ENCODE results near the gene SH2D1A. TPM values are rescaled to one million over a fixed set of nuclear protein-coding genes. Genes with fewer than 3 reads are reported as not detected.
"Not testable (repeated sequence)": the region's sequence is repeated elsewhere in the genome, so short reads cannot be mapped to it uniquely, and the experiment has no call there.

The SH2D1A gene
- polyA plus RNA-seq, 4 donors, result 0.36 to 0.68 (median 0.54) TPM; not detected in 1

GRCh38 chrX:124333862-124334261 is 12.5 kb upstream of the SH2D1A start:
- Histone ChIP-seq H3K9me3 (ENCODE audit: control insufficient read depth in 2 of 2, insufficient read depth in 1 of 2, low read depth in 1 of 2, low read length in 1 of 2) (no peaks in the 10 kb centered on the region), H3K27me3 (ENCODE audit: control insufficient read depth in 3 of 3, insufficient read depth in 3 of 3, low read length in 3 of 3) (no peaks in the 10 kb centered on the region), H3K36me3 (ENCODE audit: control insufficient read depth in 3 of 3, insufficient read depth in 2 of 3, low read depth in 1 of 3, low read length in 3 of 3) (no peaks in the 10 kb centered on the region), H3K4me1 (ENCODE audit: control insufficient read depth in 3 of 3, insufficient read depth in 2 of 3, low read depth in 1 of 3, low read length in 2 of 3) (no peaks in the 10 kb centered on the region), H3K27ac (ENCODE audit: low read depth in 1 of 3, low read length in 2 of 3) (no peak overlapping the region), H3K4me3 (ENCODE audit: low read depth in 1 of 3, low read length in 3 of 3) (no peak overlapping the region)
- WGBS, 3 donors, result 79 to 98% (median 87%) methylated on average over 5 to 6 of the region's 6 CpGs
- FAIRE-seq (no peak), DNase-seq (no peak)

- H3K36me3 ChIP-seq (ENCODE audit: control insufficient read depth in 3 of 3, insufficient read depth in 2 of 3, low read depth in 1 of 3, low read length in 3 of 3); FAIRE-seq; H3K27ac ChIP-seq (ENCODE audit: low read depth in 1 of 3, low read length in 2 of 3); H3K27me3 ChIP-seq (ENCODE audit: control insufficient read depth in 3 of 3, insufficient read depth in 3 of 3, low read length in 3 of 3); DNase-seq; H3K4me3 ChIP-seq (ENCODE audit: low read depth in 1 of 3, low read length in 3 of 3); H3K9me3 ChIP-seq (ENCODE audit: control insufficient read depth in 2 of 2, insufficient read depth in 1 of 2, low read depth in 1 of 2, low read length in 1 of 2); H3K4me1 ChIP-seq (ENCODE audit: control insufficient read depth in 3 of 3, insufficient read depth in 2 of 3, low read depth in 1 of 3, low read length in 2 of 3): not testable (repeated sequence)
- 54 to 89% (median 70%) methylated on average over 2 of the region's 2 CpGs for WGBS, 3 donors
Observed at GRCh38 chrX:124334555-124334954, 11.8 kb upstream of the SH2D1A start.

DNA sequence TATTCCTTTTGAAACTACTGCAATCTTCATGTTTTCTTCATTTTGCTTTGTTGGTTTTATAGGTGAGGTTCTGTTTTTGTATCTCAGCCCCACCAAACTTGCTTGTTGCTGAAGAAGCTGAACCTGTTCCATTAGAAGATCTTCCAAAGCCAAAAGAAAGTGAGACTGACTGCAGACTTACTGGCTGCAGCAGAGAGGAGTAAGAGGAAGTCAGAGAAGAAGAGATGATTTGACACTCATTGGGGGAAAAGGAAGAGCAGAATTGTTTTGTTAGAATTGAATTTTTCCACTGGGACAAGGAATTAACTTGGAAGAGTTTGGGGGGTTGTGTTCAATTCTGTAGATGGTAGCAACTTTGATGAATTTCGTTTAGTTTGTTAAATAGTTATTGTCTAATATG is 10.8 kb upstream of the SH2D1A start:
- DNase-seq, result no peak
- Histone ChIP-seq H3K9me3 (ENCODE audit: control insufficient read depth in 2 of 2, insufficient read depth in 1 of 2, low read depth in 1 of 2, low read length in 1 of 2) (no peaks in the 10 kb centered on the region), H3K36me3 (ENCODE audit: control insufficient read depth in 3 of 3, insufficient read depth in 2 of 3, low read depth in 1 of 3, low read length in 3 of 3) (no peaks in the 10 kb centered on the region), H3K27ac (ENCODE audit: low read depth in 1 of 3, low read length in 2 of 3) (no peak overlapping the region), H3K27me3 (ENCODE audit: control insufficient read depth in 3 of 3, insufficient read depth in 3 of 3, low read length in 3 of 3) (no peaks in the 10 kb centered on the region), H3K4me3 (ENCODE audit: low read depth in 1 of 3, low read length in 3 of 3) (no peak overlapping the region), H3K4me1 (ENCODE audit: control insufficient read depth in 3 of 3, insufficient read depth in 2 of 3, low read depth in 1 of 3, low read length in 2 of 3) (no peaks in the 10 kb centered on the region)
- FAIRE-seq, result no peak
- WGBS, 3 donors, result 24 to 73% (median 63%) methylated on average over 1 of the region's 1 CpG

- FAIRE-seq (no peak), DNase-seq (no peak)
- Histone ChIP-seq H3K9me3 (ENCODE audit: control insufficient read depth in 2 of 2, insufficient read depth in 1 of 2, low read depth in 1 of 2, low read length in 1 of 2) (no peaks in the 10 kb centered on the region), H3K36me3 (ENCODE audit: control insufficient read depth in 3 of 3, insufficient read depth in 2 of 3, low read depth in 1 of 3, low read length in 3 of 3) (no peaks in the 10 kb centered on the region), H3K4me1 (ENCODE audit: control insufficient read depth in 3 of 3, insufficient read depth in 2 of 3, low read depth in 1 of 3, low read length in 2 of 3) (no peaks in the 10 kb centered on the region), H3K27me3 (ENCODE audit: control insufficient read depth in 3 of 3, insufficient read depth in 3 of 3, low read length in 3 of 3) (no peaks in the 10 kb centered on the region), H3K27ac (ENCODE audit: low read depth in 1 of 3, low read length in 2 of 3) (no peak overlapping the region), H3K4me3 (ENCODE audit: low read depth in 1 of 3, low read length in 3 of 3) (no peak overlapping the region)
- WGBS, 3 donors, result 14 to 58% (median 33%) methylated on average over 1 of the region's 1 CpG
Observed at GRCh38 chrX:124337916-124338315, 8.4 kb upstream of the SH2D1A start.

- Histone ChIP-seq H3K27me3 (ENCODE audit: control insufficient read depth in 3 of 3, insufficient read depth in 3 of 3, low read length in 3 of 3) (no peaks in the 10 kb centered on the region), H3K4me3 (ENCODE audit: low read depth in 1 of 3, low read length in 3 of 3) (no peak overlapping the region), H3K27ac (ENCODE audit: low read depth in 1 of 3, low read length in 2 of 3) (no peak overlapping the region), H3K36me3 (ENCODE audit: control insufficient read depth in 3 of 3, insufficient read depth in 2 of 3, low read depth in 1 of 3, low read length in 3 of 3) (no peaks in the 10 kb centered on the region), H3K9me3 (ENCODE audit: control insufficient read depth in 2 of 2, insufficient read depth in 1 of 2, low read depth in 1 of 2, low read length in 1 of 2) (no peaks in the 10 kb centered on the region), H3K4me1 (ENCODE audit: control insufficient read depth in 3 of 3, insufficient read depth in 2 of 3, low read depth in 1 of 3, low read length in 2 of 3) (no peaks in the 10 kb centered on the region)
- DNase-seq, result no peak
- 78 to 90% (median 86%) methylated on average over 6 of the region's 6 CpGs for WGBS, 3 donors
- no peak for FAIRE-seq
Observed at GRCh38 chrX:124338733-124339514, 7.4 kb upstream of the SH2D1A start.

- Histone ChIP-seq H3K9me3 (ENCODE audit: control insufficient read depth in 2 of 2, insufficient read depth in 1 of 2, low read depth in 1 of 2, low read length in 1 of 2) (no peaks in the 10 kb centered on the region), H3K4me3 (ENCODE audit: low read depth in 1 of 3, low read length in 3 of 3) (no peak overlapping the region), H3K27me3 (ENCODE audit: control insufficient read depth in 3 of 3, insufficient read depth in 3 of 3, low read length in 3 of 3) (no peaks in the 10 kb centered on the region), H3K36me3 (ENCODE audit: control insufficient read depth in 3 of 3, insufficient read depth in 2 of 3, low read depth in 1 of 3, low read length in 3 of 3) (no peaks in the 10 kb centered on the region), H3K27ac (ENCODE audit: low read depth in 1 of 3, low read length in 2 of 3) (no peak overlapping the region), H3K4me1 (ENCODE audit: control insufficient read depth in 3 of 3, insufficient read depth in 2 of 3, low read depth in 1 of 3, low read length in 2 of 3) (no peaks in the 10 kb centered on the region)
- 64 to 77% (median 73%) methylated on average over 7 of the region's 7 CpGs for WGBS, 3 donors
- FAIRE-seq (no peak), DNase-seq (no peak)
Observed at GRCh38 chrX:124341396-124342132, 4.8 kb upstream of the SH2D1A start.

GRCh38 chrX:124342174-124342867 is 4.0 kb upstream of the SH2D1A start:
- Histone ChIP-seq H3K36me3 (ENCODE audit: control insufficient read depth in 3 of 3, insufficient read depth in 2 of 3, low read depth in 1 of 3, low read length in 3 of 3) (no peaks in the 10 kb centered on the region), H3K9me3 (ENCODE audit: control insufficient read depth in 2 of 2, insufficient read depth in 1 of 2, low read depth in 1 of 2, low read length in 1 of 2) (no peaks in the 10 kb centered on the region), H3K27ac (ENCODE audit: low read depth in 1 of 3, low read length in 2 of 3) (peak overlapping the region in 1 of 3 donors; percentile 72), H3K4me1 (ENCODE audit: control insufficient read depth in 3 of 3, insufficient read depth in 2 of 3, low read depth in 1 of 3, low read length in 2 of 3) (no peaks in the 10 kb centered on the region), H3K4me3 (ENCODE audit: low read depth in 1 of 3, low read length in 3 of 3) (no peak overlapping the region), H3K27me3 (ENCODE audit: control insufficient read depth in 3 of 3, insufficient read depth in 3 of 3, low read length in 3 of 3) (no peaks in the 10 kb centered on the region)
- FAIRE-seq (no peak), DNase-seq (no peak)
- WGBS, 3 donors, result 60 to 77% (median 66%) methylated on average over 7 of the region's 7 CpGs

- H3K9me3 ChIP-seq (ENCODE audit: control insufficient read depth in 2 of 2, insufficient read depth in 1 of 2, low read depth in 1 of 2, low read length in 1 of 2), result no peaks in the 10 kb centered on the region
- H3K4me1 ChIP-seq (ENCODE audit: control insufficient read depth in 3 of 3, insufficient read depth in 2 of 3, low read depth in 1 of 3, low read length in 2 of 3), result no peaks in the 10 kb centered on the region
- FAIRE-seq, result no peak
- H3K4me3 ChIP-seq (ENCODE audit: low read depth in 1 of 3, low read length in 3 of 3), result no peak overlapping the region
- no peak overlapping the region for H3K27ac ChIP-seq (ENCODE audit: low read depth in 1 of 3, low read length in 2 of 3)
- H3K27me3 ChIP-seq (ENCODE audit: control insufficient read depth in 3 of 3, insufficient read depth in 3 of 3, low read length in 3 of 3), result no peaks in the 10 kb centered on the region
- H3K36me3 ChIP-seq (ENCODE audit: control insufficient read depth in 3 of 3, insufficient read depth in 2 of 3, low read depth in 1 of 3, low read length in 3 of 3), result no peaks in the 10 kb centered on the region
- no peak for DNase-seq
Observed at GRCh38 chrX:124343016-124343415, 3.3 kb upstream of the SH2D1A start.
